ENCODE data around the gene NKX3-2.

DNA sequence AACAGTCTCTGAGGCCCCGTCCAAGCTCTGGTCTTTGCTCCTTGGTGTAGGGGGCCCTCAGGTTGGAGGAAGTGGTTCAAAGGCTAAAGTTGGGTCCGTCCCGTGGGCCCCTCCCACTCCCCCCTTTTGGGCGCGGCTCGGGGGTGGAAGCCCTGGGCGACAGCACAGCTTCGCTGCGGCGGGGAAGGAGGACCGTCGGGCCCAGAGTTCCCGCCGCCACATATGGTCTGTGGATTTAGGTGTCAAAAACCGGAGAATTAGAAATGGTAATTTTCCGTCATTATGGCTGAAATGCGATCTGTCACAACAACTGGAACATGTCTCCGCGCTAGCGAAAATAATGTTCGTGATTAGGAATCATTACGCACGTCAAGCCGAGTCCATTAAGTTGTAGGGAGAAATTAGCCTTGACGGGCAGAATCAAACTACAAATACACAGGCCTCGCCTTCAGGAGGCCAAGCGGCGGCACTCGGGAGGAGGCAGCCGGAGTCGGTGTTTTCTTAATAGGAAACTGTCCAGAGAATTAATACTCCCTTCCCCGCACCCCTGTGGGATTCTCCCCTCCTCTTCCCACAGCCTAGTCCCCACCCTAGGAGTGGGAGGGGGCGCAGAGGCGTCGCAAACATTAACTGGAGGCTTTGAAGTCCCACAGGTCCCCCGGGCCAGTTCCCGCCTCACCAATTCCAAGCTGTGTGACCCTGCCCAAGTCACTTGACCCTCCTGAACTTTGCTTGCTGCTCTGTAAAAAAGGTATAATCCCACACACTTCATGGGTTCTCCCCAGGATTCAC, 15.0 kb downstream of the NKX3-2 start:
- TF ChIP-seq GATA2 (IDR thresholded peaks at IDR 0.05; ENCODE audit: low read depth, low read length) (no peak), GATA3 (IDR thresholded peaks at IDR 0.05; ENCODE audit: low read depth, low read length) (no peak)

Measured in SH-SY5Y (cell line).